WTC11 (cell line): ENCODE results near the gene ZCCHC10. TPM values are rescaled to one million over a fixed set of nuclear protein-coding genes. Genes with fewer than 3 reads are reported as not detected.
"Not testable (repeated sequence)": the region's sequence is repeated elsewhere in the genome, so short reads cannot be mapped to it uniquely, and the experiment has no call there.

ENCODE experiments used
- ATAC-seq: fragments of 200-7000 bp; cut with Tn5 transposase; 2 replicates; pipeline ENCODE4 v1.10.0; 2021; ENCODE audit warnings: mild to moderate bottlenecking, moderate library complexity
- CTCF ChIA-PET: fragments of 300-600 bp; sonication (Branson Sonifier 250); formaldehyde crosslinking; loops from one replicate; lab custom pipeline; 2021; ENCODE audit warnings: antibody characterized with exemption; lab: Charles Lee
- POLR2A ChIA-PET: fragments of 350-600 bp; sonication (Branson Sonifier 250); formaldehyde crosslinking; loops from one replicate; lab custom pipeline; 2021; ENCODE audit warnings: antibody characterized with exemption; lab: Charles Lee
- DNase-seq: peaks from one replicate; pipeline ENCODE4 v3.0.0; 2021; ENCODE audit warnings: low spot score
- H3K27ac Mint-ChIP-seq: 2 replicates; pipeline ENCODE4 v1.8.0; 2021; ENCODE audit warnings: mixed read lengths
- H3K27me3 Mint-ChIP-seq: 2 replicates; pipeline ENCODE4 v1.8.0; 2021; ENCODE audit warnings: low read depth, mild to moderate bottlenecking, moderate library complexity, mixed read lengths
- H3K36me3 Mint-ChIP-seq: 2 replicates; pipeline ENCODE4 v1.8.0; 2021; ENCODE audit warnings: mixed read lengths
- H3K4me1 Mint-ChIP-seq: 2 replicates; pipeline ENCODE4 v1.8.0; 2022; ENCODE audit warnings: mixed read lengths
- H3K4me3 Mint-ChIP-seq: 2 replicates; pipeline ENCODE4 v1.8.0; 2021; ENCODE audit warnings: mild to moderate bottlenecking, moderate library complexity, mixed read lengths
- H3K9me3 Mint-ChIP-seq: 2 replicates; pipeline ENCODE4 v1.8.0; 2021; ENCODE audit warnings: mixed read lengths
- CBFB ChIP-seq: sonication (generic); formaldehyde crosslinking; IDR thresholded peaks from 2 replicates; pipeline ENCODE4 v1.8.1; 2022; ENCODE audit warnings: mild to moderate bottlenecking, low read depth, missing genetic modification reagents
- ELF4 ChIP-seq: sonication (generic); formaldehyde crosslinking; IDR thresholded peaks from 2 replicates; pipeline ENCODE4 v1.8.1; 2022; ENCODE audit warnings: low read depth, mild to moderate bottlenecking, moderate library complexity, missing genetic modification reagents
- ESRRA ChIP-seq: sonication (generic); formaldehyde crosslinking; IDR thresholded peaks from 2 replicates; pipeline ENCODE4 v1.8.1; 2022; ENCODE audit warnings: mild to moderate bottlenecking, missing genetic modification reagents, borderline replicate concordance
- FOXJ3 ChIP-seq: sonication (generic); formaldehyde crosslinking; IDR thresholded peaks from 2 replicates; pipeline ENCODE4 v1.9.0; 2021; ENCODE audit warnings: missing genetic modification reagents, mild to moderate bottlenecking, borderline replicate concordance
- GABPB1 ChIP-seq: sonication (generic); formaldehyde crosslinking; IDR thresholded peaks from 2 replicates; pipeline ENCODE4 v1.8.1; 2023; ENCODE audit warnings: mild to moderate bottlenecking, missing genetic modification reagents
- HMGA2 ChIP-seq: fragments of 250-450 bp; sonication (Bioruptor Pico); IDR thresholded peaks from 2 replicates; pipeline ENCODE4 v1.4.0; 2021; ENCODE audit warnings: mild to moderate bottlenecking, moderate library complexity
- JAZF1 ChIP-seq: fragments of 250-450 bp; sonication (Bioruptor Pico); IDR thresholded peaks from 2 replicates; pipeline ENCODE4 v1.9.0; 2021; ENCODE audit warnings: moderate library complexity, mild to moderate bottlenecking, inconsistent platforms
- NFYB ChIP-seq: sonication (generic); formaldehyde crosslinking; conservative IDR thresholded peaks from 2 replicates; pipeline ENCODE4 v1.8.0; 2022; ENCODE audit warnings: low read depth, missing genetic modification reagents
- NR2C2 ChIP-seq: sonication (generic); formaldehyde crosslinking; IDR thresholded peaks from 2 replicates; pipeline ENCODE4 v1.8.0; 2022; ENCODE audit warnings: mild to moderate bottlenecking, missing genetic modification reagents
- RORB ChIP-seq: fragments of 250-450 bp; sonication (Bioruptor Pico); IDR thresholded peaks from 2 replicates; pipeline ENCODE4 v1.9.0; 2021; ENCODE audit warnings: mild to moderate bottlenecking
- SMAD4 ChIP-seq: sonication (generic); formaldehyde crosslinking; IDR thresholded peaks from 2 replicates; pipeline ENCODE4 v1.8.0; 2022; ENCODE audit warnings: mild to moderate bottlenecking, missing genetic modification reagents
- TEAD4 ChIP-seq: sonication (generic); formaldehyde crosslinking; IDR thresholded peaks from 2 replicates; pipeline ENCODE4 v1.8.0; 2022; ENCODE audit warnings: mild to moderate bottlenecking, missing genetic modification reagents
- TP53 ChIP-seq: sonication (generic); formaldehyde crosslinking; IDR thresholded peaks from 2 replicates; pipeline ENCODE4 v1.8.1; 2023; ENCODE audit warnings: mild to moderate bottlenecking, missing genetic modification reagents
- ZNF423 ChIP-seq: fragments of 250-450 bp; sonication (Bioruptor Pico); IDR thresholded peaks from 2 replicates; pipeline ENCODE4 v2.1.2; 2022; ENCODE audit warnings: mild to moderate bottlenecking, moderate library complexity
- total RNA-seq: library from RNA; stranded (reverse); gene quantifications from 3 replicates; pipeline ENCODE4 v1.2.3, GENCODE V29; 2021
- TF ChIP-seq, protein P1 (sequence below): fragments of 250-450 bp; sonication (Bioruptor Pico); conservative IDR thresholded peaks from 2 replicates; pipeline ENCODE4 v1.9.0; 2021; ENCODE audit warnings: mild to moderate bottlenecking
- TF ChIP-seq, protein P2 (sequence below): sonication (generic); formaldehyde crosslinking; IDR thresholded peaks from 2 replicates; pipeline ENCODE4 v1.8.1; 2022; ENCODE audit warnings: low read depth, mild to moderate bottlenecking, moderate library complexity, missing genetic modification reagents, borderline replicate concordance
- TF ChIP-seq, protein P3 (sequence below): fragments of 250-450 bp; sonication (Bioruptor Pico); IDR thresholded peaks from 2 replicates; pipeline ENCODE4 v1.9.0; 2021; ENCODE audit warnings: mild to moderate bottlenecking
- TF ChIP-seq, protein P4 (sequence below): sonication (generic); formaldehyde crosslinking; IDR thresholded peaks from 2 replicates; pipeline ENCODE4 v1.8.1; 2023; ENCODE audit warnings: mild to moderate bottlenecking, moderate library complexity, missing genetic modification reagents

Gene ZCCHC10
- total RNA-seq, 1 experiment from 2014 or later = 22.9 TPM

DNA sequence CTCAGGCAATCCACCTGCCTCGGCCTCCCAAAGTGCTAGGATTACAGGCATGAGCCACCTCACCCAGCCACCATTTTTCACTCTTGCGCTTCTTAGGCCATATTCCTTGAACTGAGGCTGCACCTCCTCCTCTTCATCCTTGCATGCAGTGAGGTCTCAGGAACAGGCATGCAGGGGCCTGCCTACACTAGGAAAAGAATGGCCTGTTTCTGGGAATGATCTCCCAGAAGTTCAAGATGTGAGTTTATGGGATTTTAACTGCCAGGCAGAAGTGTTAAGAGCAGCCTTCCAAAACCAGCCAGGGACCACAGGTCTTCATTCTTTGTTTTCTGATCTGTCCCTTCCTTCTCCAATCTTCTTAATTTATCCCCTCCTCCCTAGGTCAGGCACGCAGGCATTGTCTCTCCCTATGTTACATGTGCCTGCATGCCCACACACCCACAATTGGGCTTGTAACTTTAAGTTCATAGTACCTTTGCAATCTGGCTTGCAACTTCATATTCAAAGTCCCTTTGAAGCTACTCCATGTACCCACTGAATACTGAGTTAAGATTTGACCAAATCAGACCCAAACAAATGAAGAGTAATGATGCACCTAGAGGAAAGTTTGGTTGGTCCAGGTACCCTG, 14.9 kb upstream of the ZCCHC10 start:
- H3K27me3 Mint-ChIP-seq = no peaks in the 10 kb centered on the region
- peaks cover 13% of the 10 kb centered on the region for H3K4me1 Mint-ChIP-seq
- no peak for ATAC-seq
- ChIA-PET CTCF (no interaction called here), POLR2A (no interaction called here)
- no peak for TF ChIP-seq ESRRA (CRISPR knock-in tag)
- TF ChIP-seq, protein P1, sequence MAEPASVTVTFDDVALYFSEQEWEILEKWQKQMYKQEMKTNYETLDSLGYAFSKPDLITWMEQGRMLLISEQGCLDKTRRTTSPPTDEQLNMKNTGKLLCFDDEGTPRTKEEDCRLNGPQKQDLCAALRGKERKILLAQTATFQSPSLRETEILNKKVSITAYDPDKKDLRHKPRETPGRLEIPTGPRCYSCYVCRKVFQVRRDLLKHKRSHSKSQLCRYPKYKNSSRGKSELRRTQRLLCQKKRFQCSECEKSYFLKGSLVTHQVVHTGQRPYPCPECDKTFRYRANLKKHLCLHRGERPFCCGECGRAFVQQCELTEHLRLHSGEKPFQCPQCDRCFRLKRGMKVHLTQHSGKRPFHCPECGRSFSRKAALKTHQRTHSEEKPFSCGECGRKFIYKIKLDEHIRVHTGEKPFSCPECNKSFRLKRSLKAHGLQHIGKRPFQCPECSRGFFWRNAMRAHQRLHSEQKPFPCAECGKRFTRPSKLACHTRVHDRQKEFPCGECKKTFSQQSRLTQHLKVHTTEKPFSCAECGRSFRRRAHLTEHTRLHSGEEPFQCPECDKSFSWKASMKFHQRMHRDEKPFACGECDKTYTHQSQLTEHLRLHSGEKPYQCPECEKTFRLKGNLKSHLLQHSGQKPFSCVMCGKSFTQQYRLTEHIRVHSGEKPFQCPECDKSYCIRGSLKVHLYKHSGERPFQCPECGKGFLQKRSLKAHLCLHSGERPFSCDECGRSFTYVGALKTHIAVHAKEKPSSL (CRISPR knock-in tag) = no peak
- TF ChIP-seq NFYB (CRISPR knock-in tag) = no peak
- TF ChIP-seq ZNF423 = no peak
- TF ChIP-seq JAZF1 (CRISPR knock-in tag) = no peak
- no peaks in the 10 kb centered on the region for H3K36me3 Mint-ChIP-seq
- H3K9me3 Mint-ChIP-seq = no peaks in the 10 kb centered on the region
- no peak overlapping the region for H3K4me3 Mint-ChIP-seq
- peak overlapping the region; percentile 35; the same call in 1 of the 2 replicates for H3K27ac Mint-ChIP-seq
- no peak for DNase-seq

DNA sequence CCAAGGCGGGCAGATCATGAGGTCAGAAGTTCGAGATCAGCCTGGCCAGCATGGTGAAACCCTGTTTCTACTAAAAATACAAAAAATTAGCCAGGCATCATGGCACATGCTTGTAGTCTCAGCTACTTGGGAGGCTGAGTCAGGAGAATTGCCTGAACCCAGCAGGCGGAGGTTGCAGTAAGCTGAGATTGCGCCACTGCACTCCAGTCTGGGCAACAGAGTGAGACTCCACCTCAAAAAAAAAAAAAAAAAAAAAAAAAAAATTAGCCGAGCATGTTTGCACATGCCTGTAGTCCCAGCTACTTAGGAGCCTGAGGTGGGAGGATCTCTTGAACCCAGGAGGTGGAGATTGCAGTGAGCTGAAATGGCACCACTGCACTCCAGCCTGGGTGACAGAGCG, 10.3 kb upstream of the ZCCHC10 start:
- DNase-seq, H3K27me3 Mint-ChIP-seq, POLR2A ChIA-PET, H3K27ac Mint-ChIP-seq, CTCF ChIA-PET, H3K9me3 Mint-ChIP-seq, H3K36me3 Mint-ChIP-seq, ATAC-seq, H3K4me3 Mint-ChIP-seq: not testable (repeated sequence)
- H3K4me1 Mint-ChIP-seq = peaks cover 16% of the 10 kb centered on the region

DNA sequence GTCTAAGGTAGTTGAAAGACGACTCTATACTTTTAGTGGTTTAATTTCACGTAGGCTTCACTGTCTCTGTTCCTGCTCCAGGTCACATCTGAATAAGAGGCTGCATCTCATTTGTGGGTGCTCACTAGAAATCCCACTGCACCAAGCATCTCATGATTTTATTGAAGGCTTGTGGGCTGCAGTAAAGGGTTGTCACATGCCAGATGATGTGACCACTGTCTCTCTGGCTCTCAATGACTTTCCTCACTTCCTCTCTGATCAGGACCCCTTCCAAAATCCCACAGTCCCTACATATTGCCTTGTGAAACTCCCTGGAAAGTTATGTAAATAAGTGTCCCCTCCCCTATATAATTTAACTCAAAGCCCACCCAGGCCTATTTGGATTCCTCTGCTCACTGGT, 8.9 kb upstream of the ZCCHC10 start:
- H3K27ac Mint-ChIP-seq = no peak overlapping the region
- CTCF ChIA-PET = interaction anchor here (0.6 kb wide), 1 partner anchor 1771 kb away, joined by 4 read pairs; no protein-coding TSS in a partner anchor
- POLR2A ChIA-PET = interaction anchor here (0.6 kb wide), 1 partner anchor 18 kb away, joined by 3 read pairs; no protein-coding TSS in a partner anchor
- peaks cover 13% of the 10 kb centered on the region for H3K4me1 Mint-ChIP-seq
- H3K27me3 Mint-ChIP-seq = no peaks in the 10 kb centered on the region
- no peaks in the 10 kb centered on the region for H3K36me3 Mint-ChIP-seq
- ATAC-seq = no peak
- DNase-seq = no peak
- TF ChIP-seq, protein P1 (CRISPR knock-in tag) = no peak
- no peak for TF ChIP-seq HMGA2 (CRISPR knock-in tag)
- TF ChIP-seq, all 79 proteins: peak for 0
- Mint-ChIP-seq H3K9me3 (no peaks in the 10 kb centered on the region), H3K4me3 (no peak overlapping the region)

DNA sequence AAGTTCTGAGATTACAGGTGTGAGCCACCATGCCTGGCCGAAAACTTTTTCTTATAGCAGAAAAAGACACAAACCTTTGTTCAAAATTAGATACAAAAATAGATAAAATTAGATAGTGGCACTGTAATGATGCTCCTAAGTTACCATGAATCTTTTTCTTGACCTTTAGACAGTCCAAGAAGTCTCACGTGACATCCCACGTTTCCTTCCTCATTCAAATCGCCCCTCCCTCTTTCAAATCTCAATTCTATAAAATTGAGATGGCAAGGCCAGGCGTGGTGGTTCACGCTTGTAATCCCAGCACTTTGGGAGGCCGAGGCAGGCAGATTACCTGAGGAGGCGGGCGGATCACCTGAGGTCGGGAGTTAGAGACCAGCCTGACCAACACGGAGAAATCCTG, 7.7 kb upstream of the ZCCHC10 start:
- peaks cover 16% of the 10 kb centered on the region for H3K4me1 Mint-ChIP-seq
- H3K27me3 Mint-ChIP-seq = no peaks in the 10 kb centered on the region
- H3K36me3 Mint-ChIP-seq = no peaks in the 10 kb centered on the region
- CTCF ChIA-PET = interaction anchor here (0.7 kb wide), 1 partner anchor 23 kb away, joined by 3 read pairs; no protein-coding TSS in a partner anchor
- H3K27ac Mint-ChIP-seq = no peak overlapping the region
- no peaks in the 10 kb centered on the region for H3K9me3 Mint-ChIP-seq
- no peak for ATAC-seq
- no peak for DNase-seq
- POLR2A ChIA-PET = no interaction called here
- no peak overlapping the region for H3K4me3 Mint-ChIP-seq
- TF ChIP-seq, protein P2, sequence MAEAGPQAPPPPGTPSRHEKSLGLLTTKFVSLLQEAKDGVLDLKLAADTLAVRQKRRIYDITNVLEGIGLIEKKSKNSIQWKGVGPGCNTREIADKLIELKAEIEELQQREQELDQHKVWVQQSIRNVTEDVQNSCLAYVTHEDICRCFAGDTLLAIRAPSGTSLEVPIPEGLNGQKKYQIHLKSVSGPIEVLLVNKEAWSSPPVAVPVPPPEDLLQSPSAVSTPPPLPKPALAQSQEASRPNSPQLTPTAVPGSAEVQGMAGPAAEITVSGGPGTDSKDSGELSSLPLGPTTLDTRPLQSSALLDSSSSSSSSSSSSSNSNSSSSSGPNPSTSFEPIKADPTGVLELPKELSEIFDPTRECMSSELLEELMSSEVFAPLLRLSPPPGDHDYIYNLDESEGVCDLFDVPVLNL = no peak
- no peak for TF ChIP-seq GABPB1 (CRISPR knock-in tag)
- no peak for TF ChIP-seq CBFB (CRISPR knock-in tag)
- TF ChIP-seq TEAD4 = no peak
- TF ChIP-seq RORB = no peak
- no peak for TF ChIP-seq JAZF1 (CRISPR knock-in tag)
- TF ChIP-seq SMAD4 (CRISPR knock-in tag) = no peak
- TF ChIP-seq ELF4 (CRISPR knock-in tag) = no peak
- TF ChIP-seq, protein P3, sequence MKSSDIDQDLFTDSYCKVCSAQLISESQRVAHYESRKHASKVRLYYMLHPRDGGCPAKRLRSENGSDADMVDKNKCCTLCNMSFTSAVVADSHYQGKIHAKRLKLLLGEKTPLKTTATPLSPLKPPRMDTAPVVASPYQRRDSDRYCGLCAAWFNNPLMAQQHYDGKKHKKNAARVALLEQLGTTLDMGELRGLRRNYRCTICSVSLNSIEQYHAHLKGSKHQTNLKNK (CRISPR knock-in tag) = no peak
- no peak for TF ChIP-seq NR2C2
- TF ChIP-seq, protein P4, sequence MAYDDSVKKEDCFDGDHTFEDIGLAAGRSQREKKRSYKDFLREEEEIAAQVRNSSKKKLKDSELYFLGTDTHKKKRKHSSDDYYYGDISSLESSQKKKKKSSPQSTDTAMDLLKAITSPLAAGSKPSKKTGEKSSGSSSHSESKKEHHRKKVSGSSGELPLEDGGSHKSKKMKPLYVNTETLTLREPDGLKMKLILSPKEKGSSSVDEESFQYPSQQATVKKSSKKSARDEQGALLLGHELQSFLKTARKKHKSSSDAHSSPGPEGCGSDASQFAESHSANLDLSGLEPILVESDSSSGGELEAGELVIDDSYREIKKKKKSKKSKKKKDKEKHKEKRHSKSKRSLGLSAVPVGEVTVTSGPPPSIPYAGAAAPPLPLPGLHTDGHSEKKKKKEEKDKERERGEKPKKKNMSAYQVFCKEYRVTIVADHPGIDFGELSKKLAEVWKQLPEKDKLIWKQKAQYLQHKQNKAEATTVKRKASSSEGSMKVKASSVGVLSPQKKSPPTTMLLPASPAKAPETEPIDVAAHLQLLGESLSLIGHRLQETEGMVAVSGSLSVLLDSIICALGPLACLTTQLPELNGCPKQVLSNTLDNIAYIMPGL (CRISPR knock-in tag) = no peak
- TF ChIP-seq FOXJ3 (CRISPR knock-in tag) = no peak
- TF ChIP-seq TP53 (CRISPR knock-in tag) = no peak
